Measurements from ENCODE around the gene A4GNT.
"Not testable (repeated sequence)": the region's sequence is repeated elsewhere in the genome, so short reads cannot be mapped to it uniquely, and the experiment has no call there.

The A4GNT gene

DNA sequence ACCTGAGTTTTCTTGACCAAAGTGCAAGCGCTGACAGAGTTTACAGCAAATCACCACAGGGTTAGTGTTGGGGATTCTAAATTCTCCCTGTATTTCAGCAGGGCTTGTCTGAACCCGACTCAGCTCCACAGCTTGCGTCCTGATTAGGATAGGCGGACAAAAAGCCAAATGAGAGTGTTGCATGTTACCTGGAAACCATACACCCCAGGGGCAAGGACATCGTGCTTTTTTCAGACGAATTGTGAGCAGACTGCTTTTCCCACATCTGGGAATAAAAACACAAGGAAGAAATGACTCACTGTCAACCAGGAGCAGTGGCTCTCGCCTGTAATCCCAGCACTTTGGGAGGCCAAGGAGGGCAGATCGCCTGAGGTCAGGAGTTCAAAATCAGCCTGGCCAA, 19.8 kb downstream of the A4GNT start:
- TF ChIP-seq, protein P1, sequence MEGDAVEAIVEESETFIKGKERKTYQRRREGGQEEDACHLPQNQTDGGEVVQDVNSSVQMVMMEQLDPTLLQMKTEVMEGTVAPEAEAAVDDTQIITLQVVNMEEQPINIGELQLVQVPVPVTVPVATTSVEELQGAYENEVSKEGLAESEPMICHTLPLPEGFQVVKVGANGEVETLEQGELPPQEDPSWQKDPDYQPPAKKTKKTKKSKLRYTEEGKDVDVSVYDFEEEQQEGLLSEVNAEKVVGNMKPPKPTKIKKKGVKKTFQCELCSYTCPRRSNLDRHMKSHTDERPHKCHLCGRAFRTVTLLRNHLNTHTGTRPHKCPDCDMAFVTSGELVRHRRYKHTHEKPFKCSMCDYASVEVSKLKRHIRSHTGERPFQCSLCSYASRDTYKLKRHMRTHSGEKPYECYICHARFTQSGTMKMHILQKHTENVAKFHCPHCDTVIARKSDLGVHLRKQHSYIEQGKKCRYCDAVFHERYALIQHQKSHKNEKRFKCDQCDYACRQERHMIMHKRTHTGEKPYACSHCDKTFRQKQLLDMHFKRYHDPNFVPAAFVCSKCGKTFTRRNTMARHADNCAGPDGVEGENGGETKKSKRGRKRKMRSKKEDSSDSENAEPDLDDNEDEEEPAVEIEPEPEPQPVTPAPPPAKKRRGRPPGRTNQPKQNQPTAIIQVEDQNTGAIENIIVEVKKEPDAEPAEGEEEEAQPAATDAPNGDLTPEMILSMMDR (IDR thresholded peaks at IDR 0.05; ENCODE audit: borderline replicate concordance, control extremely low read depth, extremely low read depth, insufficient read depth, missing control alignments) = no peak
- no peak for DNase-seq (ENCODE audit: low spot score)
- in situ Hi-C loops (cut with MboI; ENCODE audit: low sequenced_read_pairs, unreplicated experiment) = no loop called here

DNA sequence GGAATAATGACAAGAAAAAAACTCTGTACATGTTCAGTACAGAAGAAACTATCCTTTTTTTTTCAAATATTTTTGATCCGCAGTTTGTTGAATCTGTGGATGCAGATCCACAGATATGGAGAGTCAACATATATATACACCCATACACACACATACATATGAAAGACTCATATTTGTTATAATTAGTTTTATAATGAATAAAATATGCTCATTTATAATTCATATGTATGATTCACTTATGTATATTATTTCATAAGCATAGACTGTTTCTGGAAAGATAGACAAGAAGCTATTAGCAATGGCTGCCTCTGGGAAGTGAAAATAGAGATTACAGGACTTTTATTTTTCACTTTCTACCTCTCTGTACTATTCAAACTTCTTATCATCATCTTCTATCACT, 26.6 kb downstream of the A4GNT start:
- no peak for DNase-seq (ENCODE audit: low spot score)
- in situ Hi-C loops (cut with MboI; ENCODE audit: low sequenced_read_pairs, unreplicated experiment) = no loop called here
- TF ChIP-seq, protein P1 (IDR thresholded peaks at IDR 0.05; ENCODE audit: borderline replicate concordance, control extremely low read depth, extremely low read depth, insufficient read depth, missing control alignments) = no peak

DNA sequence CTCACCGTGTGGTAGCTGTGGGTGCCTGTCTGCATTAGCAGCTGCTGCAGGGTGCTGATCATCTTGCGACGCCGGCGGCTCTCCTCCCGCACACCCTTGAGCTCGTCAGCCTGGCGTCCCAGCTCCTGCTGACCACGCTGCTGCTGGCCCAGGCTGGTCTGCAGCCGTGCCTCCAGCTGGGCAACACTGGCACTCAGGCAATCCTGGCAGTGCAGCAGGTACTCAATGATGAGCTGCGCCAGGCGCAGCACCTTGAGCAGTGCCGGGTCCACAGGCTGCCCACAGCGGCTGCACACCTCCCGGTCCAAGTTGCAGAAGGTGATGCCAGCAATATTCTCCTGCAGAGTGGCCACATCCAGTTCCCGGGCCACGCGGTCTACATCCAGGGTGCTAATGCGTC, 28.7 kb downstream of the A4GNT start:
- in situ Hi-C loops (cut with MboI; ENCODE audit: low sequenced_read_pairs, unreplicated experiment) = no loop called here
- DNase-seq (ENCODE audit: low spot score) = no peak
- TF ChIP-seq, protein P1 (IDR thresholded peaks at IDR 0.05; ENCODE audit: borderline replicate concordance, control extremely low read depth, extremely low read depth, insufficient read depth, missing control alignments) = no peak

DNA sequence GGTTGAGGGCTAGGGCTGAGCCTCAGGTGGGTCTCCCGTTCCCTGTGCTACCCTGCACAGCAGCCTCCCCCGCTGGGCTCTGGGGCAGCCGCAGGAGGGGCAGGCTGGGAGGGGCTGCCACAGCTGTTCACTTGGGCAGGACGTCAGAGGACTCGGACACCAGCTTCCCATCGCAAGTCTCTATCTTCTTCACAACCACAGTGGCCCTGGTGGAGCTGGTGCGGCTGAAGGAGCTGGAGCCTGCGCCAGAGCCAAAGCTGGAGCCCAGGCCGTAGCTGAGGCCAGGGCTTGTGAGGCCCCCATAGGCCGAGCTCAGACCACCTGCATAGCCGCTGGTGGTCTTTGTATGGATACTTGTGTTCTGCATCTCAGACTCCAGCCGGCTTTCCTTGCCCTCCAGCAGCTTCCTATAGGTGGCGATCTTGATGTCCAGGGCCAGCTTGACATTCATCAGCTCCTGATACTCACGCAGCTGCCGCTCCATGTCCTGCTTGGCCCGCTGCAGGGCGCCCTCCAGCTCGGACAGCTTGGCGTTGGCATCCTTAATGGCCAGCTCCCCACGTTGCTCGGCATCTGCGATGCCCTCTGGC, 30.7 kb downstream of the A4GNT start:
- DNase-seq (ENCODE audit: low spot score); in situ Hi-C loops (cut with MboI; ENCODE audit: low sequenced_read_pairs, unreplicated experiment): not testable (repeated sequence)

DNA sequence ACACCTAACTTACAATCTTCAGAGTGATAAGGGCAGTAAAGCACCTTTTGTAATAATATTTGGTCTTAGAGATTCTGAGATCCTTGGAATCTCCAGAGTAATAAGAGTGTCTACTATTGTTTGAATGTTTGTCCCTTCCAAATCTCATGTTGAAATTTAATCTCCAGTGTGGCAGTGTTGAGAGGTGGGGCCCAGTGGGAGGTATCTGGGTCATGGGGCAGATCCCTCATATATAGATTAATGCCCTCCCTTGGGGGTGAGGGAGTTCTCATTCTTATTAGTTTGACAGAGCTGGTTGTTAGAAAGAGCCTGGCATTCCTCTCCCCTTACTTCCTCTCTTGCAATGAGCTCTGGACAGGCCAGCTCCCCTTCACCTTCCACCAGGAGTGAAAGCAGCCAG, 32.8 kb downstream of the A4GNT start:
- DNase-seq (ENCODE audit: low spot score) = no peak
- TF ChIP-seq, protein P1 (IDR thresholded peaks at IDR 0.05; ENCODE audit: borderline replicate concordance, control extremely low read depth, extremely low read depth, insufficient read depth, missing control alignments) = no peak
- in situ Hi-C loops (cut with MboI; ENCODE audit: low sequenced_read_pairs, unreplicated experiment) = no loop called here

DNA sequence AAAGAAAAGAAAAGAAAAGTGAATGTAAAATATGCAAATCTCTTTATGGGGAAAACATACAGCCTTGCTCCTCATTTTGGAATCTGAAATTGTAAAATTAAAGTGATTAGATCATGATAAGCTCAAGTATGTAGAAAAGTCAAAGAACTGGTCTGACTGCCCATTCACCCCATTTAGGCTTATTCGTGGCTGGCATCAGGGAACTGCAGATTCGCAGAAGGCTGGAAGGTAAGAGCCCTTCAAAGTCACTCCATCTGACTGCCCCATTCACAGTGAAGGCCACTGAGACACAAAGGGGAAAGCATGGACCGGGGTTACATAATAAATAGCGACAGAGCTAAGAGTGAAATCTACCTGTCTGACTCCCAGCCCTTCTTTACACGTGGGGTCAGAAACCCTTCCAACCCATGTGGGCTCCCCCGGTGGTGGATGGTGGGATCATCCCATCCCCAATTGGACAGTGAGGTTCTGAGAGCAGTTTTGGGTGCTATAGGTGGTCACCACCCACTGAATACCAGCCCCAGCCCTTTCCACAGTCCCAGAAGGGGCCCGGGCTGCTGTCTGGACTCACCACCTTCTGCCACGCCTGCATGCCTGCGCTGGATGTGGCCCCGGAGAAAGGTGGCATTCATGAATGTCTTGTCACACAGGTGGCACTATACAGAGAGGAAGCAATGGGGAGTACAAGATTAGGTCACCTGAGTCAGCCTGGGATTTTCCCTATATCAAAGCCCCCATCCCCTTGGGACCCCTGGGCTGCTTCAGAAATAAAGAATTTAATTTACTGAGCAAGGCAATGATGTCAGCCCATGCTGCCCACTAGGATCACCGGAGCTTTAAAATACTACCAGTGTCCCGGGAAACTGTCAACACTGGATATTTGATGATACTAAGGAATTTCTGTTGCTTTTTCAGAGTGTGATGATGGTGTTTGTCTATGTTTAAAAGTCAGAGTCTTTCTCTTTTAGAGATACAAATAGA, 34.7 kb downstream of the A4GNT start:
- in situ Hi-C loops (cut with MboI; ENCODE audit: low sequenced_read_pairs, unreplicated experiment) = no loop called here
- TF ChIP-seq, protein P1 (IDR thresholded peaks at IDR 0.05; ENCODE audit: borderline replicate concordance, control extremely low read depth, extremely low read depth, insufficient read depth, missing control alignments) = no peak
- DNase-seq (ENCODE audit: low spot score) = no peak

DNA sequence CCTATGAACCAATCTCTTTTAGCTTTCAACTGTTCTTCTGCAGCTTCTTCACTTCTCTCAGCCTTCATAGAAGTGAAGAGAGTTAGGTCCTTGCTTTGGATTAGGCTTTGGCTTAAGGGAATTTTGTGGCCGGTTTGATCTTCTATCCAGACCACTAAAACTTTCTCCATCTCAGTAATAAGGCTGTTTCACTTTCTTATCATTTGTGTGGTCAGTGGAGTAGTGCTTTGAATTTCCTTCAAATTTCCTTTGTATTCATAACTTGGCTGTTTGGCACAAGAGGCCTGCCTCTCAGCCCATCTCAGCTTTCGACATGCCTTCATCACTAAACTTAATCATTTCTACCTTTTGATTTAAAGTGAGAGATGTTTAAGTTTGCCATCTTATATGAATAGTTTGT, 38.5 kb downstream of the A4GNT start:
- in situ Hi-C loops (cut with MboI; ENCODE audit: low sequenced_read_pairs, unreplicated experiment) = no loop called here
- DNase-seq (ENCODE audit: low spot score) = no peak
- TF ChIP-seq, protein P1 (IDR thresholded peaks at IDR 0.05; ENCODE audit: borderline replicate concordance, control extremely low read depth, extremely low read depth, insufficient read depth, missing control alignments) = no peak

All from GM13976 (cell line).